ENCODE data around the gene DSCAM.

The DSCAM gene

DNA sequence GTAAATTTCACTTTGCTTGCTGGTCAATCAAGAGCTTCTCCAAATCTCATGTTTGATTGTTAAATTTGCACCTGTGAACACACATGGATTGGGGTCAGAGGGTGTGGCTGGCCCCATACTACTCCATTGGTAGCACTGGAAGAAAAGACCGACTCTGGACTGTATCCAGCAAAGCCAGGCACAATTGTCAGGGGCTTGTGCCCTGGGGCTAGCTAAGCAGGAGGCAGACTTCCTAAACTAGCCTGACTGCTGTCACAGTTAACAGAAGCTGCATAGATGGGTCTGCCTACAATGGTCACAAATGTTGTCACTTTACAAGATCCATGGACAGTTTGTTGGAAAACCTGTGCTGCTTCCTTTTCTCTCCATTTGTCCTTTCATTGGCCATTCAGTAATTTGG is 421.0 kb downstream of the DSCAM start:
- no peak overlapping the region for H3K9ac ChIP-seq (ENCODE audit: low read length)

DNA sequence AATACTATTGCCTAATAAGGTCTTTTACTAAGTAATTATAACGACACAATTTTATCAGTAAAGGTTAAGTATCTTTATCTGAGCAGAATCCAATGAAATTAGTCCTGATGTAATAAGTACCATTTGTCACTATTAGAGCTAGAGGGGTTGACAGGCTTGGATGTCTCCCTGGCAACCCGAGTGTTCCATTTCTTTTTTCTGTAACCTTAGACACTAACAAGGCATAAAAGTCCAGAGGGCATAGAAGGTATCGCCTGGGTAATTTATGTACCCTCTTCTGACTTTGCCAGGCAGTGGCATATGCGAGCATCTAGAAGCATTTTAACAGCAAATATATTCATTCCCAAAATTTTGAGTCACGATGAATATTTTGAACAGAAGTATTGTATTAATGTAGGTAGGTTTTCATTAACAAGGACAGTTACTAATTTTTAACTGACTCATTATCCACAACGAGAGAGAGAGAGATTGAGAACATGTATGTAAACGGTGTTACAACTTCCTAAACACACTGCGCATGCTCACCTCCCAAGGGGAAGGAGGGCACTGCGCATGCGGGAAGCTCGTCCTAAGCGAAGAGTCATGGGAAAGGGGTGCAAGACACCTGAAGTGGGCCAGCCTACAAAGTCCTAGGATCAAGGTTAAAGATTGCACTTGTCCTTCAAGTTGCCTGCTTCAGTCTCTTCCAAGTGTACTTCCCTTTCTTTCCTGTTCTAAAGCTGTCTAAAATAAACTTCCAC is 423.9 kb downstream of the DSCAM start:
- Histone ChIP-seq H3F3A (ENCODE audit: insufficient read depth, low read length) (no peaks in the 10 kb centered on the region), H3K9me2 (ENCODE audit: low read depth, low read length) (no peaks in the 10 kb centered on the region), H3K4me3 (ENCODE audit: low read depth, low read length, poor library complexity, severe bottlenecking) (no peak overlapping the region), H3K36me3 (ENCODE audit: insufficient read depth, low read length) (no peaks in the 10 kb centered on the region), H3K9me3 (ENCODE audit: low read length) (no peaks in the 10 kb centered on the region), H3K9ac (ENCODE audit: low read length) (no peak overlapping the region), H3K4me1 (ENCODE audit: insufficient read depth, low read length, severe bottlenecking) (no peaks in the 10 kb centered on the region), H2AFZ (ENCODE audit: low read length) (no peak overlapping the region), H3K4me2 (ENCODE audit: low read length) (no peak overlapping the region), H3K27me3 (ENCODE audit: insufficient read depth, low read length) (no peaks in the 10 kb centered on the region), H4K20me1 (ENCODE audit: insufficient read depth, low read length) (no peaks in the 10 kb centered on the region), H3K79me2 (ENCODE audit: insufficient read depth, low read length) (no peaks in the 10 kb centered on the region), H3K27ac (ENCODE audit: low read depth, low read length, poor library complexity, severe bottlenecking) (no peak overlapping the region)
- TF ChIP-seq, protein P1, sequence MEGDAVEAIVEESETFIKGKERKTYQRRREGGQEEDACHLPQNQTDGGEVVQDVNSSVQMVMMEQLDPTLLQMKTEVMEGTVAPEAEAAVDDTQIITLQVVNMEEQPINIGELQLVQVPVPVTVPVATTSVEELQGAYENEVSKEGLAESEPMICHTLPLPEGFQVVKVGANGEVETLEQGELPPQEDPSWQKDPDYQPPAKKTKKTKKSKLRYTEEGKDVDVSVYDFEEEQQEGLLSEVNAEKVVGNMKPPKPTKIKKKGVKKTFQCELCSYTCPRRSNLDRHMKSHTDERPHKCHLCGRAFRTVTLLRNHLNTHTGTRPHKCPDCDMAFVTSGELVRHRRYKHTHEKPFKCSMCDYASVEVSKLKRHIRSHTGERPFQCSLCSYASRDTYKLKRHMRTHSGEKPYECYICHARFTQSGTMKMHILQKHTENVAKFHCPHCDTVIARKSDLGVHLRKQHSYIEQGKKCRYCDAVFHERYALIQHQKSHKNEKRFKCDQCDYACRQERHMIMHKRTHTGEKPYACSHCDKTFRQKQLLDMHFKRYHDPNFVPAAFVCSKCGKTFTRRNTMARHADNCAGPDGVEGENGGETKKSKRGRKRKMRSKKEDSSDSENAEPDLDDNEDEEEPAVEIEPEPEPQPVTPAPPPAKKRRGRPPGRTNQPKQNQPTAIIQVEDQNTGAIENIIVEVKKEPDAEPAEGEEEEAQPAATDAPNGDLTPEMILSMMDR (IDR thresholded peaks at IDR 0.05; ENCODE audit: low read length), result no peak
- TF ChIP-seq EZH2 (IDR thresholded peaks at IDR 0.05; ENCODE audit: borderline replicate concordance, low read length), result no peak

More for the DNA sequence above, 421.0 kb downstream of the DSCAM start:
- no peaks in the 10 kb centered on the region for H3K27me3 ChIP-seq (ENCODE audit: insufficient read depth, low read length)
- no peaks in the 10 kb centered on the region for H3F3A ChIP-seq (ENCODE audit: insufficient read depth, low read length)
- H3K9me3 ChIP-seq (ENCODE audit: low read length), result no peaks in the 10 kb centered on the region
- H3K4me2 ChIP-seq (ENCODE audit: low read length), result no peak overlapping the region
- no peaks in the 10 kb centered on the region for H3K36me3 ChIP-seq (ENCODE audit: insufficient read depth, low read length)
- no peak overlapping the region for H3K4me3 ChIP-seq (ENCODE audit: low read depth, low read length, poor library complexity, severe bottlenecking)
- H3K9me2 ChIP-seq (ENCODE audit: low read depth, low read length), result no peaks in the 10 kb centered on the region
- no peak overlapping the region for H3K27ac ChIP-seq (ENCODE audit: low read depth, low read length, poor library complexity, severe bottlenecking)
- no peaks in the 10 kb centered on the region for H3K4me1 ChIP-seq (ENCODE audit: insufficient read depth, low read length, severe bottlenecking)
- H4K20me1 ChIP-seq (ENCODE audit: insufficient read depth, low read length), result no peaks in the 10 kb centered on the region
- no peak overlapping the region for H2AFZ ChIP-seq (ENCODE audit: low read length)
- H3K79me2 ChIP-seq (ENCODE audit: insufficient read depth, low read length), result no peaks in the 10 kb centered on the region
- TF ChIP-seq, protein P1 (IDR thresholded peaks at IDR 0.05; ENCODE audit: low read length), result no peak
- TF ChIP-seq EZH2 (IDR thresholded peaks at IDR 0.05; ENCODE audit: borderline replicate concordance, low read length), result no peak

DNA sequence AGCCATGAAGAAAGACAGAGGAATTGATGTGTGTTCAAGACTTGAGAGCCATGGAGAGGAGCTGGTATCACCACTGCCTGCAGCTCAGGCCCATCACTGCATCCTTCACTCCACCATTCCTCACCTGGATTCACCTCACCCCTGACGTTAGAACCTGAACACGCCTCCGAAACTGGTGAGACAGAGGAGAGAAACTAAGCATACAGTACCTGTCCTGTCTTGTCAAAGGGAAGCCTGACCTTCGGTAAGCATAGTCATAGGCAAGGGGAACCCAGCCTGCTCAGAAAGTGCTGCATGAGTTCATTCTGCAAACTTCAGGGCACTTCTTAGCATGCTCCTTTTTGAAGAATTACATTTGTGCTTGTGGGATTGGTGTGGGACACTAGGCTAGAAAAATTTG is 425.8 kb downstream of the DSCAM start:
- no peaks in the 10 kb centered on the region for H3F3A ChIP-seq (ENCODE audit: insufficient read depth, low read length)
- H3K36me3 ChIP-seq (ENCODE audit: insufficient read depth, low read length), result no peaks in the 10 kb centered on the region
- H3K4me1 ChIP-seq (ENCODE audit: insufficient read depth, low read length, severe bottlenecking), result no peaks in the 10 kb centered on the region
- H3K4me2 ChIP-seq (ENCODE audit: low read length), result no peak overlapping the region
- H2AFZ ChIP-seq (ENCODE audit: low read length), result no peak overlapping the region
- TF ChIP-seq, protein P1 (IDR thresholded peaks at IDR 0.05; ENCODE audit: low read length), result no peak
- no peak for TF ChIP-seq EZH2 (IDR thresholded peaks at IDR 0.05; ENCODE audit: borderline replicate concordance, low read length)
- H3K9me3 ChIP-seq (ENCODE audit: low read length), result no peaks in the 10 kb centered on the region
- no peaks in the 10 kb centered on the region for H3K27me3 ChIP-seq (ENCODE audit: insufficient read depth, low read length)
- H3K9ac ChIP-seq (ENCODE audit: low read length), result no peak overlapping the region
- no peaks in the 10 kb centered on the region for H4K20me1 ChIP-seq (ENCODE audit: insufficient read depth, low read length)
- H3K9me2 ChIP-seq (ENCODE audit: low read depth, low read length), result no peaks in the 10 kb centered on the region
- H3K4me3 ChIP-seq (ENCODE audit: low read depth, low read length, poor library complexity, severe bottlenecking), result no peak overlapping the region
- H3K79me2 ChIP-seq (ENCODE audit: insufficient read depth, low read length), result no peaks in the 10 kb centered on the region
- H3K27ac ChIP-seq (ENCODE audit: low read depth, low read length, poor library complexity, severe bottlenecking), result no peak overlapping the region

Data from OCI-LY1 (cell line).